Fibroblast of mammary gland (primary cell): ENCODE measurements around the gene IQCF6.
A peak's percentile ranks its signal among the peaks of the same experiment; 100 is the strongest.

Experiments used
- DNase-seq: peaks from one replicate; pipeline ENCODE4 v3.0.0-alpha.2; 2010; ENCODE audit warnings: low read depth
- H3K4me3 ChIP-seq: 2 replicates; pipeline ENCODE4 v1.5.1; 2011; ENCODE audit warnings: low read depth, mild to moderate bottlenecking, low read length, moderate library complexity; ENCODE audit not compliant: control insufficient read depth
- CTCF ChIP-seq: conservative IDR thresholded peaks from 2 replicates; pipeline ENCODE4 v1.5.1; 2011; ENCODE audit warnings: low read depth, low read length, inconsistent platforms; ENCODE audit not compliant: control insufficient read depth, insufficient read depth

Gene IQCF6

GRCh38 chr3:51779137-51779536 lies at the start of gene IQCF6:
Gene IQCF6 (minus strand): TSS chr3:51779237. CDS start chr3:51779224, 13 bp downstream.
- DNase-seq = no peak
- H3K4me3 ChIP-seq = no peak within 1 kb of the TSS
- no peak for TF ChIP-seq CTCF

- no peak overlapping the region for H3K4me3 ChIP-seq
- TF ChIP-seq CTCF = no peak
- no peak for DNase-seq
Observed at GRCh38 chr3:51828297-51828696, 49.3 kb upstream of the IQCF6 start.

GRCh38 chr3:51819709-51820406 lies 40.8 kb upstream of the IQCF6 start:
- peak; percentile 31 for TF ChIP-seq CTCF
- no peak for DNase-seq
- no peak overlapping the region for H3K4me3 ChIP-seq

GRCh38 chr3:51819151-51819550 lies 40.1 kb upstream of the IQCF6 start:
- H3K4me3 ChIP-seq = no peak overlapping the region
- no peak for TF ChIP-seq CTCF
- DNase-seq = no peak

- no peak for TF ChIP-seq CTCF
- DNase-seq = no peak
- H3K4me3 ChIP-seq = no peak overlapping the region
Observed at GRCh38 chr3:51817375-51817774, 38.3 kb upstream of the IQCF6 start.

GRCh38 chr3:51816723-51817122 lies 37.7 kb upstream of the IQCF6 start:
- no peak for TF ChIP-seq CTCF
- H3K4me3 ChIP-seq = no peak overlapping the region
- no peak for DNase-seq
